ENCODE results near the gene NDUFAF8.

The NDUFAF8 gene

DNA sequence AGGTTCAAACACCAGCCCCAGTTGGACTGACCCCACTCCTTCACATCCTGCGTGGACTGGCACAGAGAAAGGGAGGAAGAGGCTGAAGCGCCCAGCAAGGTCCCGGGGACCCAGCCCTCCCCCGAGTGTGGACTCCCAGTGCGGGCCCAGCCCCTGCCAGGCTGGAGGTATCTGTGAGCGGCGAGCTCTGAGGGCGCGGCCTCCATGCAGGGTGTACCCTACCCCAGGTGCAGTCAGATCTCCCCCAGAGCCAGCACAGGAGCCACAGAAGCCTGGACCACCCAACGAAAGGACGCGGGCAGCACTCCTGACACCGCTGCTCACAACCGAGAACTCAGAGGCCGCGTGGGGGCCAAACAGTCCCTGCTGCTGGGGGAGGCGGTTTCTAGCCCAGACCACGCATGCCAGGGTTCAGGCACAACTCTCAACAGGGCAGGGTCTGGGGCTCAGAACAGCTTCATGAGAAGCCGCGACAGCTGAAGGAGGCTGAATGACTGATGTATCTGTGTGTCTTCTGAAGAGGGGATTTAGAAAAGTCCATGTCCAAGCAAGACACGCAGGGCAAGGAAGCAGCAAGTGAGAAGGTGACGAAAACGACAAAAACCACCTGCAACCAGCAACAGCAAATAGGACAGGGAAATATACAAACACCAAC, 47.5 kb downstream of the NDUFAF8 start:
- H3K27ac ChIP-seq (ENCODE audit: low read depth, low read length), result no peak overlapping the region
- H3K36me3 ChIP-seq (ENCODE audit: low read length), result no peaks in the 10 kb centered on the region
- H3K9ac ChIP-seq (ENCODE audit: low read length), result no peak overlapping the region
- H3F3A ChIP-seq (ENCODE audit: insufficient read depth), result no peaks in the 10 kb centered on the region
- no peaks in the 10 kb centered on the region for H3K9me2 ChIP-seq (replicated peaks; ENCODE audit: insufficient read depth, low read length)
- no peak for TF ChIP-seq EZH2phosphoT487 (conservative IDR thresholded peaks at IDR 0.05; ENCODE audit: low read length)
- TF ChIP-seq, protein P1, sequence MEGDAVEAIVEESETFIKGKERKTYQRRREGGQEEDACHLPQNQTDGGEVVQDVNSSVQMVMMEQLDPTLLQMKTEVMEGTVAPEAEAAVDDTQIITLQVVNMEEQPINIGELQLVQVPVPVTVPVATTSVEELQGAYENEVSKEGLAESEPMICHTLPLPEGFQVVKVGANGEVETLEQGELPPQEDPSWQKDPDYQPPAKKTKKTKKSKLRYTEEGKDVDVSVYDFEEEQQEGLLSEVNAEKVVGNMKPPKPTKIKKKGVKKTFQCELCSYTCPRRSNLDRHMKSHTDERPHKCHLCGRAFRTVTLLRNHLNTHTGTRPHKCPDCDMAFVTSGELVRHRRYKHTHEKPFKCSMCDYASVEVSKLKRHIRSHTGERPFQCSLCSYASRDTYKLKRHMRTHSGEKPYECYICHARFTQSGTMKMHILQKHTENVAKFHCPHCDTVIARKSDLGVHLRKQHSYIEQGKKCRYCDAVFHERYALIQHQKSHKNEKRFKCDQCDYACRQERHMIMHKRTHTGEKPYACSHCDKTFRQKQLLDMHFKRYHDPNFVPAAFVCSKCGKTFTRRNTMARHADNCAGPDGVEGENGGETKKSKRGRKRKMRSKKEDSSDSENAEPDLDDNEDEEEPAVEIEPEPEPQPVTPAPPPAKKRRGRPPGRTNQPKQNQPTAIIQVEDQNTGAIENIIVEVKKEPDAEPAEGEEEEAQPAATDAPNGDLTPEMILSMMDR (IDR thresholded peaks at IDR 0.05; ENCODE audit: insufficient read depth, low read length, poor library complexity, severe bottlenecking), result no peak
- no peak overlapping the region for H2AFZ ChIP-seq (ENCODE audit: low read depth, low read length, severe bottlenecking)
- H3K27me3 ChIP-seq (ENCODE audit: low read length), result no peaks in the 10 kb centered on the region
- no peak overlapping the region for H3K4me3 ChIP-seq (ENCODE audit: insufficient read depth, low read length, poor library complexity, severe bottlenecking)
- no peak overlapping the region for H3K4me2 ChIP-seq (ENCODE audit: low read depth, low read length, poor library complexity, severe bottlenecking)
- no peaks in the 10 kb centered on the region for H4K20me1 ChIP-seq (ENCODE audit: low read depth, low read length)
- H3K9me3 ChIP-seq (ENCODE audit: insufficient read depth, low read length), result no peaks in the 10 kb centered on the region
- H3K79me2 ChIP-seq (ENCODE audit: insufficient read depth, low read length), result peaks cover 34% of the 10 kb centered on the region

DNA sequence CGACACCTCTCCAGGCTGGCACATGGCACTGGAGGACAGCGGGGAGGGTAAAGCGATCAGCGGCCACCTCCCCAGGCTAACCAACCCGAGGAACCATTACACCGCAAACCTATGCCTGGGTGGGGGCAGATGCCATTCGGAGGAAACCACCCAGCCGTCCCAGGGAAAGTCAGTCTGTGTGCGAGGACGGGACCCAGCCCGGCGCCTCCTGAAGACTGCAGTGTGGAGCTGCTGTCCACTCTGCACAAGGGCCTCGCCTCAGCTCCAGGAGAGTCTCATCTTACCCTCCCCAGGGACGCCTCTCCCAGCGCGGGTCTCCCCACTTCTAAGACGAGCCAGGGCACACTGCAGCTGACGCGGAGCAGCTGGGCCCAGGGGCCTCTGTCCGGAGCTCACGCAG, 48.0 kb downstream of the NDUFAF8 start:
- Histone ChIP-seq H3K9me3 (ENCODE audit: insufficient read depth, low read length) (no peaks in the 10 kb centered on the region), H3K4me3 (ENCODE audit: insufficient read depth, low read length, poor library complexity, severe bottlenecking) (no peak overlapping the region), H3K36me3 (ENCODE audit: low read length) (no peaks in the 10 kb centered on the region), H3F3A (ENCODE audit: insufficient read depth) (no peaks in the 10 kb centered on the region), H3K4me2 (ENCODE audit: low read depth, low read length, poor library complexity, severe bottlenecking) (no peak overlapping the region), H3K9ac (ENCODE audit: low read length) (no peak overlapping the region), H4K20me1 (ENCODE audit: low read depth, low read length) (no peaks in the 10 kb centered on the region), H3K27ac (ENCODE audit: low read depth, low read length) (no peak overlapping the region), H3K27me3 (ENCODE audit: low read length) (no peaks in the 10 kb centered on the region), H2AFZ (ENCODE audit: low read depth, low read length, severe bottlenecking) (no peak overlapping the region), H3K79me2 (ENCODE audit: insufficient read depth, low read length) (peaks cover 37% of the 10 kb centered on the region), H3K9me2 (replicated peaks; ENCODE audit: insufficient read depth, low read length) (no peaks in the 10 kb centered on the region)
- TF ChIP-seq, protein P1 (IDR thresholded peaks at IDR 0.05; ENCODE audit: insufficient read depth, low read length, poor library complexity, severe bottlenecking), result no peak
- TF ChIP-seq EZH2phosphoT487 (conservative IDR thresholded peaks at IDR 0.05; ENCODE audit: low read length), result no peak

DNA sequence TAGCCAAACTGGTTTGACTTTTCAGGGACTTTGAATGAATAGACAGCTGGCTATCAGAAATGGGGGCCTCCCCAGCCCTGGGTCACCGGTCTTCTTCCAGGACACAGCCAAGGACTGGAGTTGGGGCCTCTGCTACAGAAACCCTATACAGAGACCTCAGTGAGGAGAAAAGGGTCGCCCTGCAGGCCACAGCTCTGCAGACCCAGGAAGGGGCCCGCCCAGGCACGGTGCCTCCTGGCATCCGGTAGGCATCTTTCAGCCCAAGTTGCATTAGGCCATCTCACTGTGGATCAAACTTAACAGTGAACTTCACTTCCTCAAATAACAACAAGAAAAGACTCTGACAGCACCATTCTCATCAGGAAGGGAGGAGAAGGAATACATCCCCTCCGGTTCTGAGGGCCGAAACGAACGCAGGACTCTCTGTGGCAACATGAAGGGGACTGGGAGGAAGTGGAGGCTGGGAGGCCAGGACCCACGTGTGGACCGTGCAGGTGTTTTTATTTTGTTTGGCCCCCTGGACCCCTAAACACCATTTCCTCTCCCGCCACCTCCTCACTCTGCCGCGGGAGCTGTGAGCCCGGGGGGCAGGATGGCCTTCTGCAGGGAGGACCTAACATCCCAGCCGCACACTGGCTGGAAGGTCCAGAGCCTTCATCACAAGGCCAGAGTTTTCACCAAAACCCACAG, 48.8 kb downstream of the NDUFAF8 start:
- no peak overlapping the region for H2AFZ ChIP-seq (ENCODE audit: low read depth, low read length, severe bottlenecking)
- TF ChIP-seq EZH2phosphoT487 (conservative IDR thresholded peaks at IDR 0.05; ENCODE audit: low read length), result no peak
- TF ChIP-seq, protein P1 (IDR thresholded peaks at IDR 0.05; ENCODE audit: insufficient read depth, low read length, poor library complexity, severe bottlenecking), result no peak
- H4K20me1 ChIP-seq (ENCODE audit: low read depth, low read length), result no peaks in the 10 kb centered on the region
- no peaks in the 10 kb centered on the region for H3K27me3 ChIP-seq (ENCODE audit: low read length)
- no peaks in the 10 kb centered on the region for H3K9me3 ChIP-seq (ENCODE audit: insufficient read depth, low read length)
- H3K9ac ChIP-seq (ENCODE audit: low read length), result no peak overlapping the region
- H3K4me3 ChIP-seq (ENCODE audit: insufficient read depth, low read length, poor library complexity, severe bottlenecking), result no peak overlapping the region
- H3K36me3 ChIP-seq (ENCODE audit: low read length), result no peaks in the 10 kb centered on the region
- no peak overlapping the region for H3K4me2 ChIP-seq (ENCODE audit: low read depth, low read length, poor library complexity, severe bottlenecking)
- H3K79me2 ChIP-seq (ENCODE audit: insufficient read depth, low read length), result peaks cover 37% of the 10 kb centered on the region
- no peaks in the 10 kb centered on the region for H3F3A ChIP-seq (ENCODE audit: insufficient read depth)
- no peaks in the 10 kb centered on the region for H3K9me2 ChIP-seq (replicated peaks; ENCODE audit: insufficient read depth, low read length)
- H3K27ac ChIP-seq (ENCODE audit: low read depth, low read length), result no peak overlapping the region
